Measurements from ENCODE around the gene SIRPG. TPM values are rescaled to one million over a fixed set of nuclear protein-coding genes. Genes with fewer than 3 reads are reported as not detected.

Gene SIRPG
- total and polyA plus RNA-seq, 2 of the 8 experiments (the other 6 are each of a cell fraction or from before 2014, with no cell fraction given), result 0.08 TPM; not detected in 1

GRCh38 chr20:1661542-1662299 lies 4.1 kb upstream of the SIRPG start (continued):
- no peak for TF ChIP-seq CHD7 (IDR thresholded peaks at IDR 0.05; ENCODE audit: insufficient replicate concordance, low read length)
